ENCODE measurements around the gene PCP4.
"Not testable (repeated sequence)": the region's sequence is repeated elsewhere in the genome, so short reads cannot be mapped to it uniquely, and the experiment has no call there.

Gene PCP4

GRCh38 chr21:39866093-39866492 is 1.1 kb upstream of the PCP4 start:
- DNase-seq: no peak

- DNase-seq: no peak
Measured at GRCh38 chr21:39869141-39869818, 2.0 kb downstream of the PCP4 start.

GRCh38 chr21:39873687-39874086 is 6.4 kb downstream of the PCP4 start:
- DNase-seq: no peak

- no peak for DNase-seq
Measured at GRCh38 chr21:39874206-39874605, 7.0 kb downstream of the PCP4 start.

- no peak for DNase-seq
Measured at GRCh38 chr21:39874759-39875158, 7.5 kb downstream of the PCP4 start.

GRCh38 chr21:39881661-39882060 is 14.4 kb downstream of the PCP4 start:
- no peak for DNase-seq

GRCh38 chr21:39882151-39882838 is 15.1 kb downstream of the PCP4 start:
- no peak for DNase-seq

GRCh38 chr21:39882839-39883195 is 15.6 kb downstream of the PCP4 start:
- no peak for DNase-seq

GRCh38 chr21:39885119-39885848 is 18.0 kb downstream of the PCP4 start:
- DNase-seq: no peak

GRCh38 chr21:39888848-39889247 is 21.6 kb downstream of the PCP4 start:
- DNase-seq: no peak

- DNase-seq: no peak
Measured at GRCh38 chr21:39891111-39891510, 23.9 kb downstream of the PCP4 start.

GRCh38 chr21:39891863-39892262 is 24.6 kb downstream of the PCP4 start:
- DNase-seq: not testable (repeated sequence)

- no peak for DNase-seq
Measured at GRCh38 chr21:39900491-39900890, 33.3 kb downstream of the PCP4 start.

- DNase-seq: no peak
Measured at GRCh38 chr21:39900911-39901310, 33.7 kb downstream of the PCP4 start.

- DNase-seq: no peak
Measured at GRCh38 chr21:39902986-39903385, 35.7 kb downstream of the PCP4 start.

- DNase-seq: no peak
Measured at GRCh38 chr21:39904457-39904856, 37.2 kb downstream of the PCP4 start.

GRCh38 chr21:39908265-39908923 is 41.2 kb downstream of the PCP4 start:
- DNase-seq: no peak

- no peak for DNase-seq
Measured at GRCh38 chr21:39911286-39912199, 44.3 kb downstream of the PCP4 start.

- no peak for DNase-seq
Measured at GRCh38 chr21:39913706-39914305, 46.6 kb downstream of the PCP4 start.

GRCh38 chr21:39915881-39916280 is 48.6 kb downstream of the PCP4 start:
- no peak for DNase-seq

- no peak for DNase-seq
Measured at GRCh38 chr21:39918558-39918957, 51.3 kb downstream of the PCP4 start.

GRCh38 chr21:39923476-39923875 is 56.2 kb downstream of the PCP4 start:
- DNase-seq: no peak

Data from DMS 273 treated with DMSO at 0.1 percent for 48 hours (cell line).